GM19397 (cell line): ENCODE measurements around the gene VPS13D.

Source experiments
- ATAC-seq: cut with Tn5 transposase; IDR thresholded peaks from one replicate; pipeline ENCODE4 v1.9.1; 2021; ENCODE audit warnings: mild to moderate bottlenecking, moderate library complexity; ENCODE audit not compliant: unreplicated experiment

The VPS13D gene

DNA sequence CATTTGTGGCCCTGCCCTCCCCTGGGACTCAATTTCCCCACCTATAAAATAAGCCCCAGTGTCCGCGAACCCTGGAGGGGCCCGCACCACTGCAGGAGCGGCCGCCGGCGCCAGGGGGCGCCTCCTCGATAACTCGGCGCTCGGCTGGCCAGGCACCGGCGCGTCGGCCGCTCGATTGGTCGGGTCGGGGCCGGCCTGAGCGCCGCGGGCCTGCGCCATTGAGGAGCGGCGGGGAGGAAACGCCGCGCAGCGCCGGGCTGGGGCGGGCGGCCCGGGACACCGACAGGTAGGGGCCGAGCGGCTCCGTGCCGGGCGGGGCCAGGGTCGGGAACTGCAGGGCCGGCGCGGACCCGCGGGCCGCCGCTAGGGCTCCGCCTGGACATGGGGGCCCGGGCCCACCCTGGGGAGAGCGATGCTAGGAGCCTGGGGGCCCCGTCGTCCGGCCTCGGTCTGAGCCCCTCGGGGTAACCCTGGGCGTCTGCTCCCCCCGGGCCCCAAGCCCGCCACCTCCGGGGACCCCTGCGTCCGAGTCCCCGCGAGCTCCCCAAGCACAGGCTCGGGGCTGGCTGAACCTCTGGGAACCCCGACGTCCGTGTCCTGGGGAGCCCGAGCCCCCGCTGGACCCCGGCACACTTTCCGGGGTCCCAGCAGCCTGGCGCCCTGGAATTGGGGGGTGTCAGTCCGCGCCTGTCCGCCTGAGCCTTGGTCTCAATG, at the start of gene VPS13D:
Gene VPS13D (plus strand): TSS at position 196 of the 714 bp plus-strand sequence. CDS start 4,237 bp downstream, outside the sequence.
- peak; percentile 82 for ATAC-seq

GRCh38 chr1:12180315-12180714, 49.5 kb upstream of the VPS13D start:
- ATAC-seq, result no peak

DNA sequence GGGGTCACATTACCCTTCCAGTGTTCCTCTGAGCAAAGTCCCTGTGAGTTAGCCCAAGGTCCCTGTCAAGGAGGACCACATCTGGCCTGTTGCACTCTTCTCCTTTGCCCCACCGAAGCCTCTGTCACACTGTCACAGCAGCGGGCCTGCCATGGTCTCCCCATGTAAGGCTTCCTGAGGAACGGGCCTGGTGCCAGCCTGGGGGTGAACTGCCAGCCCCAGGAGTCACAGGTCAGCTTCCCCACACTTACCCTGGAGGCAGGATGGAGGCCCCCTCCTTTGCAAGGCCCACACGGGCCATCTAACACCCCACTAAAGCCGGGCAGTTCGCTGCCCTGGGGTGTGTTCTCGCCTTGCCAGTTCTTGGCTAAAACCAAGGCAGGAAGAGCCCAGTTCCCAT, 48.9 kb upstream of the VPS13D start:
- no peak for ATAC-seq

DNA sequence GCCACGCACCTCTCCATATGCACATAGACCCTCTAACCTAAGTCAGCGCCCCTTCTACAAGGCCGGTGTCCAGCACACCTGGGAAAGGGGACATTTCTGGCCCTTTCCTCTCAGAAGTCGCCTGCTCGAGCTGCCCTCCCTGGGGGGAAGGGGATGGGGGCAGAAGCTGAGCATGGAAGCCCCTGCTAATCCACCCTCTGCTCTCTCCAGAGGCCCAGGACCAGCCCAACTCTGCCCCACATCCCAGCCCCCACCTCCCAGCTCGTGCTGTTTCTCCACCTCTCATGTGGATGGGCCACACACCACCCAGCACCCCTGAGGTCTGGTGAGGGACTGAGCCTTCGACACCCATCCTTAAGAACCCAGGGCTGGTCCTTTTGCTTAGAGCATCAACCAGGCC, 48.3 kb upstream of the VPS13D start:
- ATAC-seq, result no peak

- ATAC-seq, result no peak
Measured at GRCh38 chr1:12182410-12182984, 47.3 kb upstream of the VPS13D start.

GRCh38 chr1:12183095-12183794, 46.6 kb upstream of the VPS13D start:
- ATAC-seq, result no peak

DNA sequence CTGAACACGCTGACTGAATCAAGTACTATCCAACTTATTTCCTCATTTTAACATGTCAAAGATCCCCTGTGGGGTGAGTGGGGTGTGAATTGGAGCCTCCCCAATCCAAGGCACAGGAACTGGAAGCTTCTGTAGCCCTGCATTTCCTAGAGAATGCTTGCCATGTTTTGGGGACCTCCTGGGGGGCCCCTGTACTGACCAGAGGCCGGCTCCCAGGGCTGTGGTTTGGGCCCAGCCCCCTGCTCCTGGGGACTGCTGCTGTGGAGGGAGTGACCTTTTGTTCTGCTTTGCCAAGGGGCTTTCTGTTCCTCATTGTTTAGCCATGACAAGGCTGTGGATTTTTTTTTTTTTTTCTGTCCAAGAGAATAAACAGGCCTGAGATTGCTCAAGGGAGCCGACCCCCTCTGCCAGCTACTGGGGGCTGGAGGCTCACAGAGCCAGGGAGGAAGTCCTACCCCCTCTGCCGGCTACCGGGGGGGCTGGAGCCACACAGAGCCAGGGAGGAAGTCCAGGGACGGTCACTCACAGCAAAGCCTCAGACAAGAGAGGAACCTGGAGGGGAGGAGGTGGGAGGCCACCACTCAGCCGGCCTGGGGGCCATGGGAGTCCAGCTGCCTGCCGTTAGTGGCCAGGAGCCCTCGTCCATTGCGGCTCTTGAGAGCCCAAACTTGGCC, 45.7 kb upstream of the VPS13D start:
- ATAC-seq, result no peak

- no peak for ATAC-seq
Measured at GRCh38 chr1:12185036-12185917, 44.6 kb upstream of the VPS13D start.

GRCh38 chr1:12185918-12186678, 43.7 kb upstream of the VPS13D start:
- ATAC-seq, result no peak

- ATAC-seq, result no peak
Measured at GRCh38 chr1:12186679-12186985, 43.2 kb upstream of the VPS13D start.

DNA sequence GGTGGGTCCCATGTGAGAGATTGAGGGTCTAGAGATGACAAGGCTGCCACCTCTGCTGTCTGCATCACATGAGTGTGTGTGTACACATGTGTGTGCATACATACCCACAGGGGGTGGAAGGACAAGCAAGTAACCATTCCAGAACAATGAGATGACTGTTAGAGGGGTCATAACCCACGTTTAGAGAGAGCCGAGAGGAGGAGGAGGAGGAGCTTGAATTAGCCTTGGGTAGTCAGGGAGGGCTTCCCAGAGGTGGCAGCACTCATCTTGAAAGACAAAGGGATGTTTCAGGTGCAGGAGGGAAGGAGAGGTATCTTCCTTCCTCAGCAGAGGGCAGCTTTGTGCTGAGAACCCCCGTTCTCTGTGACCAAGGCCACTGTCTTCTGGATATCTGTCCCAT, 41.7 kb upstream of the VPS13D start:
- no peak for ATAC-seq

- ATAC-seq, result no peak
Measured at GRCh38 chr1:12188657-12189327, 41.0 kb upstream of the VPS13D start.

GRCh38 chr1:12189328-12189682, 40.5 kb upstream of the VPS13D start:
- ATAC-seq, result no peak

DNA sequence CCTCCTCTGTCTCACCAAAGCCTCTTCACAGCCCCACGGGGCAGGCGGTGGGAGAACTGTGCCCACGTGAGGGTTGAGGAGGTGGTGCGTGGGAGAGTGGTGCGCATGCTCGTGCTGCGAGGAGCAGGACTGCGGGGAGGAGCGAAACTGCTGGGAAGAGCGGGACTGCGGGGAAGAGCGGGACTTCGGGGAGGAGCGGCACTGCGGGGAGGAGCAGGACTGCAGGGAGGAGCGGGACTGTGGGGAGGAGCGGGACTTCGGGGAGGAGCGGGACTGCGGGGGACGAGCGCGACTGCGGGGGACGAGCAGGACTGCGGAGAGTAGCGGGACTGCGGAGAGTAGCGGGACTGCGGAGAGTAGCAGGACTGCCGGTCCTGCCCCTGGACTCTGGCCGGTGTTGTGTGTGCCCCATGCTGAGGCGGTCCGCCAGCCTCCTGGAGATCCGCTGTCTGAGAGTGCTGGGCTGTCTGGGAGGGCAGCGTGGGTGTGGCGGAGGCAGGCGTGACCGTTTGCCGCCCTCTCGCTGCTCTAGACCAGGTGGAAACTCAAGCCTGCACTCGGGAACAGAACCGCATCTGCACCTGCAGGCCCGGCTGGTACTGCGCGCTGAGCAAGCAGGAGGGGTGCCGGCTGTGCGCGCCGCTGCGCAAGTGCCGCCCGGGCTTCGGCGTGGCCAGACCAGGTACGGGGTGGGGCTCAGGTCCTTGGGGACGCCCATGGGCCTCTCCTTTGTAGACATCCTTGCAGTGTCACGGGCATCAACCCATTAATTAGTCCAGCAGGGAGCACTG, 38.4 kb upstream of the VPS13D start:
- no peak for ATAC-seq

- ATAC-seq, result no peak
Measured at GRCh38 chr1:12194666-12195216, 35.1 kb upstream of the VPS13D start.

DNA sequence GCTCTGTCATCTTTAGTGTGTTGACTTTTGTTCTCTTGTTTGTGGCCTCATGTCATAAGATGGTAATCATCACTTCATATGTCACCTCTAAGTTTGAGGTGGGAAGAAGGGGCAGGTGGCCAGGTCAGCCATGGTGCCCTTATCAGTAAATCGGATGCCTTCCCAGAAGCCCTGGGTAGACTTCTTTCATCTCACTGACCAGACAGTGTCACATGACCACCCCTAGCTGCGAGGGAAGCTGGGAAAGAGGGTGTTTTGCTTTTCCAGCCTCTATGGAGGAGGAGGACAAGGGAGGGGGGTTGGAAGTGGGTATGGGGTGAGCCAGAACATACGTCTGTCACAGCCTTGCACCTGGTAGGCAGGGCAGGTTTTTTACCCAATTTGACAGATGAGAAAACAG, 34.4 kb upstream of the VPS13D start:
- no peak for ATAC-seq

GRCh38 chr1:12196641-12197482, 33.0 kb upstream of the VPS13D start:
- no peak for ATAC-seq

DNA sequence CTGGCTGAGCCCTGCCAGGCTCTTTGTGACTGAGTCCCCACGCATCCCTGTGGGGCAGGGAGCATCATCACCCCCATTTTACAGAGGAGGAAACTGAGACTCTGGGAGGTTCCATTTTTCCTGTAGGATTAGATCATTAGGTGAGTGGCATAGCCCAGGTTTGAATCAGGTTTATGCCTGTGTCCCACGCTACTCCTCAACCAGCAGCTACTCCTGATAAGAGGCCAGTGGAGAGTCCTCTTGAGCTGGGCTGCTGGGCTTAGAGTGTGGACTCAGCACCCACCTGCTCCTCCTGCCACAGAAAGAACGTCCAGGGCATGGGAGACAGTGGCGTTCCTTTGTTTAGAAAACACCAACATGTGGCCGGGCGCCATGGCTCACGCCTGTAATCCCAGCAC, 32.3 kb upstream of the VPS13D start:
- no peak for ATAC-seq
